HL-60 (cell line): ENCODE data around the gene RGS11.

Experiments
- DNase-seq, 2 experiments: peaks; one replicate each; pipeline ENCODE4 v3.0.0-alpha.2; 2010 to 2020; ENCODE audit warnings: low read depth in 1 of 2, low spot score in 1 of 2
- H3K27ac ChIP-seq: fragments of 250-450 bp; sonication (Bioruptor Pico); replicated peaks from 2 replicates; pipeline ENCODE4 v1.5.1; 2020; ENCODE audit warnings: mild to moderate bottlenecking, moderate library complexity
- H3K27me3 ChIP-seq: fragments of 250-450 bp; sonication (Bioruptor Pico); 2 replicates; pipeline ENCODE4 v1.5.1; 2021; ENCODE audit warnings: mild to moderate bottlenecking, moderate library complexity; ENCODE audit not compliant: insufficient read depth, poor library complexity, severe bottlenecking
- H3K4me3 ChIP-seq: replicated peaks from 2 replicates; pipeline ENCODE4 v1.5.1; 2011; ENCODE audit warnings: mild to moderate bottlenecking, control low read depth, low read length; ENCODE audit not compliant: insufficient read depth
- GABPA ChIP-seq: IDR thresholded peaks from 2 replicates; pipeline ENCODE4 v1.6.1; 2012; ENCODE audit warnings: low read depth
- POLR2AphosphoS5 ChIP-seq: IDR thresholded peaks from 2 replicates; pipeline ENCODE4 v1.6.1; 2012; ENCODE audit warnings: low read depth
- REST ChIP-seq: IDR thresholded peaks from 2 replicates; pipeline ENCODE4 v1.6.1; 2012; ENCODE audit warnings: low read depth; ENCODE audit not compliant: insufficient replicate concordance
- SPI1 ChIP-seq: IDR thresholded peaks from 2 replicates; pipeline ENCODE4 v1.6.1; 2012; ENCODE audit warnings: low read depth, mild to moderate bottlenecking, borderline replicate concordance
- TF ChIP-seq, protein P1 (sequence below): IDR thresholded peaks from one replicate; pipeline ENCODE4 v1.5.1; 2011; ENCODE audit warnings: low read length, control low read depth, inconsistent platforms; ENCODE audit not compliant: insufficient read depth

Gene RGS11

DNA sequence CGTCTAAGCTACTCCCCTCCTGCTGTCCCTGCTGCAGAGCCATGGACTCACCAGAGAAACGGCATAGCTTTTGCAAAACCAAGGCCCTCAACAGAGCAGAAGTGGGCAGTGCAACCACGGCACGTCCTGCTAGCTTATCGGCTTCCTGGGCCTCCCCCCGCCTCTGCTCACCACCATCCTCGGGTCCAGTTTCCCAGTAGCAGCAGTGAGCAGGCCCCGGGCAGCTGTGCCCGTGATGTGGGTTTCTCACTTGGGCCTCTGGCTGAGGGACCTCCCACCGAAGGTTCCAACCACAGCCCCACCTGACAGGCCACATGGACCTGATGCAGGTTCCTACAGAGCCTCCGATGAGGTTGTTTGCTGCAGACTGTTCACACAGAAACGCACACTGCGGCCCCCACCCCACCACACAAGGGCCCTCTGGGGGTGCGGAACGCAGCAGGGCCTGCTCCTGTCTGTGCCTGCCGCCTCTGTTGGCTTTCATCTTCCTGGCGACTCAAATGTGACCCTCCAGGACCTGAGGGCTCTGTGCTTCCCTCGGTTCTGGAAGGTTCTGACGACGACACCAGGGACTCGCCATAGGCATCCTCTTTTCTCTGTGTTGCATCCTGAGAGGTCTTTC, 32.1 kb upstream of the RGS11 start:
- H3K27me3 ChIP-seq = no peaks in the 10 kb centered on the region
- H3K4me3 ChIP-seq = no peak overlapping the region
- DNase-seq = peak in 1 of 2 experiments; percentile 54
- TF ChIP-seq, protein P1, sequence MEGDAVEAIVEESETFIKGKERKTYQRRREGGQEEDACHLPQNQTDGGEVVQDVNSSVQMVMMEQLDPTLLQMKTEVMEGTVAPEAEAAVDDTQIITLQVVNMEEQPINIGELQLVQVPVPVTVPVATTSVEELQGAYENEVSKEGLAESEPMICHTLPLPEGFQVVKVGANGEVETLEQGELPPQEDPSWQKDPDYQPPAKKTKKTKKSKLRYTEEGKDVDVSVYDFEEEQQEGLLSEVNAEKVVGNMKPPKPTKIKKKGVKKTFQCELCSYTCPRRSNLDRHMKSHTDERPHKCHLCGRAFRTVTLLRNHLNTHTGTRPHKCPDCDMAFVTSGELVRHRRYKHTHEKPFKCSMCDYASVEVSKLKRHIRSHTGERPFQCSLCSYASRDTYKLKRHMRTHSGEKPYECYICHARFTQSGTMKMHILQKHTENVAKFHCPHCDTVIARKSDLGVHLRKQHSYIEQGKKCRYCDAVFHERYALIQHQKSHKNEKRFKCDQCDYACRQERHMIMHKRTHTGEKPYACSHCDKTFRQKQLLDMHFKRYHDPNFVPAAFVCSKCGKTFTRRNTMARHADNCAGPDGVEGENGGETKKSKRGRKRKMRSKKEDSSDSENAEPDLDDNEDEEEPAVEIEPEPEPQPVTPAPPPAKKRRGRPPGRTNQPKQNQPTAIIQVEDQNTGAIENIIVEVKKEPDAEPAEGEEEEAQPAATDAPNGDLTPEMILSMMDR = no peak
- TF ChIP-seq SPI1 (peak; percentile 15; the same call in 1 of the 2 replicates), POLR2AphosphoS5 (no peak)
- no peak overlapping the region for H3K27ac ChIP-seq

- no peak for TF ChIP-seq GABPA
- no peak for TF ChIP-seq SPI1
- TF ChIP-seq REST = no peak
- TF ChIP-seq POLR2AphosphoS5 = no peak
- TF ChIP-seq, protein P1 = no peak
- H3K27me3 ChIP-seq = no peaks in the 10 kb centered on the region
- H3K27ac ChIP-seq = no peak overlapping the region
- H3K4me3 ChIP-seq = no peak overlapping the region
- DNase-seq = no peak
Measured at GRCh38 chr16:306911-307370, 31.2 kb upstream of the RGS11 start.

GRCh38 chr16:305916-306626, 30.3 kb upstream of the RGS11 start:
- no peak for DNase-seq
- Histone ChIP-seq H3K27ac (no peak overlapping the region), H3K27me3 (no peaks in the 10 kb centered on the region), H3K4me3 (no peak overlapping the region)
- TF ChIP-seq REST (no peak), POLR2AphosphoS5 (no peak), GABPA (no peak), SPI1 (no peak)
- TF ChIP-seq, protein P1 = no peak
